Neural progenitor cell (in vitro differentiated cells): ENCODE results near the gene UBE2O. TPM values are rescaled to one million over a fixed set of nuclear protein-coding genes. Genes with fewer than 3 reads are reported as not detected.

ENCODE experiments used
- DNase-seq: peaks from one replicate; pipeline ENCODE4 v3.0.0-alpha.2; 2016; ENCODE audit warnings: low spot score
- H2AFZ ChIP-seq: fragments of 200-600 bp; sonication (generic); replicated peaks from 2 replicates; pipeline ENCODE4 v1.6.1; 2016; ENCODE audit warnings: antibody characterized with exemption
- H3F3A ChIP-seq: fragments of 200-600 bp; sonication (generic); 2 replicates; pipeline ENCODE4 v1.6.1; 2016; ENCODE audit warnings: antibody characterized with exemption, low read depth
- H3K27ac ChIP-seq: fragments of 200-600 bp; sonication (generic); 2 replicates; pipeline ENCODE4 v1.5.1; 2016; ENCODE audit warnings: mild to moderate bottlenecking
- H3K27me3 ChIP-seq: fragments of 200-600 bp; sonication (generic); 2 replicates; pipeline ENCODE4 v1.6.1; 2016; ENCODE audit warnings: mild to moderate bottlenecking, moderate library complexity
- H3K36me3 ChIP-seq: fragments of 200-600 bp; sonication (generic); 2 replicates; pipeline ENCODE4 v1.5.1; 2016
- H3K4me1 ChIP-seq: fragments of 200-600 bp; sonication (generic); 2 replicates; pipeline ENCODE4 v1.6.1; 2016; ENCODE audit warnings: mixed run types
- H3K4me2 ChIP-seq: fragments of 200-600 bp; sonication (generic); 2 replicates; pipeline ENCODE4 v1.6.1; 2016
- H3K4me3 ChIP-seq: fragments of 200-600 bp; sonication (generic); 2 replicates; pipeline ENCODE4 v1.5.1; 2016
- H3K79me2 ChIP-seq: fragments of 200-600 bp; sonication (generic); 2 replicates; pipeline ENCODE4 v1.6.1; 2016; ENCODE audit warnings: low read depth
- H3K9ac ChIP-seq: fragments of 200-600 bp; sonication (generic); 2 replicates; pipeline ENCODE4 v1.6.1; 2016
- H3K9me3 ChIP-seq: fragments of 200-600 bp; sonication (generic); 2 replicates; pipeline ENCODE4 v1.5.1; 2016; ENCODE audit warnings: low read depth
- H4K20me1 ChIP-seq: fragments of 200-600 bp; sonication (generic); 2 replicates; pipeline ENCODE4 v1.6.1; 2016; ENCODE audit warnings: low read depth
- H3K27ac Mint-ChIP-seq: 3 replicates; pipeline ENCODE4 v1.8.0; 2021; ENCODE audit warnings: mixed read lengths
- H3K27me3 Mint-ChIP-seq: 2 replicates; pipeline ENCODE4 v1.8.0; 2022; ENCODE audit warnings: low read depth, mild to moderate bottlenecking, inconsistent platforms, moderate library complexity, mixed read lengths; ENCODE audit not compliant: insufficient read depth
- H3K36me3 Mint-ChIP-seq: 3 replicates; pipeline ENCODE4 v1.8.0; 2021; ENCODE audit warnings: mixed read lengths
- H3K4me1 Mint-ChIP-seq: 3 replicates; pipeline ENCODE4 v1.8.0; 2021; ENCODE audit warnings: mixed read lengths
- H3K4me3 Mint-ChIP-seq: 3 replicates; pipeline ENCODE4 v1.8.0; 2021; ENCODE audit warnings: mild to moderate bottlenecking, moderate library complexity, mixed read lengths
- H3K9me3 Mint-ChIP-seq: 3 replicates; pipeline ENCODE4 v1.8.0; 2020; ENCODE audit warnings: mixed read lengths
- CTCF ChIP-seq: fragments of 200-600 bp; sonication (generic); IDR thresholded peaks from 2 replicates; pipeline ENCODE4 v1.5.1; 2017; ENCODE audit warnings: antibody characterized with exemption, mild to moderate bottlenecking
- EZH2 ChIP-seq: fragments of 200-600 bp; sonication (generic); IDR thresholded peaks from 2 replicates; pipeline ENCODE4 v1.6.1; 2017; ENCODE audit warnings: antibody characterized with exemption, mild to moderate bottlenecking, moderate library complexity
- EZH2phosphoT487 ChIP-seq: fragments of 200-600 bp; sonication (generic); IDR thresholded peaks from 2 replicates; pipeline ENCODE4 v1.6.1; 2017; ENCODE audit warnings: antibody characterized with exemption
- total RNA-seq: library from RNA; depleted of rRNA; stranded (reverse); fragments of >200 nt; gene quantifications from 2 replicates; pipeline ENCODE4 v1.2.3, GENCODE V29; 2015; ENCODE audit warnings: low replicate concordance

The UBE2O gene
- total RNA-seq, 1 donor from 2014 or later = 20.6 TPM

GRCh38 chr17:76386966-76387765 lies 65.8 kb downstream of the UBE2O start:
- H3K4me3 Mint-ChIP-seq = peak overlapping the region; percentile 76
- H3K4me3 ChIP-seq = no peak overlapping the region

GRCh38 chr17:76385892-76386786 lies 66.8 kb downstream of the UBE2O start:
- Histone ChIP-seq H3K4me3 (peak overlapping the region; percentile 67), H3K4me2 (peak overlapping the region; percentile 82)

More at GRCh38 chr17:76386966-76387765, 65.8 kb downstream of the UBE2O start:
- Mint-ChIP-seq H3K4me1 (peaks cover 30% of the 10 kb centered on the region), H3K27me3 (peaks cover 10% of the 10 kb centered on the region), H3K36me3 (peaks cover 6% of the 10 kb centered on the region), H3K9me3 (no peaks in the 10 kb centered on the region), H3K27ac (no peak overlapping the region)
- no peak for TF ChIP-seq CTCF
- no peak for TF ChIP-seq EZH2
- TF ChIP-seq EZH2phosphoT487 = no peak
- no peak overlapping the region for H3K4me2 ChIP-seq
- peaks cover 8% of the 10 kb centered on the region for H3K4me1 ChIP-seq
- no peaks in the 10 kb centered on the region for H3K36me3 ChIP-seq
- no peaks in the 10 kb centered on the region for H3K9me3 ChIP-seq
- no peak overlapping the region for H2AFZ ChIP-seq
- peaks cover 14% of the 10 kb centered on the region for H4K20me1 ChIP-seq
- H3K9ac ChIP-seq = no peak overlapping the region
- peaks cover 34% of the 10 kb centered on the region for H3F3A ChIP-seq
- H3K79me2 ChIP-seq = no peaks in the 10 kb centered on the region
- H3K27me3 ChIP-seq = peaks cover 46% of the 10 kb centered on the region
- no peak overlapping the region for H3K27ac ChIP-seq
- DNase-seq = no peak

More at GRCh38 chr17:76385892-76386786, 66.8 kb downstream of the UBE2O start:
- peaks cover 36% of the 10 kb centered on the region for H3K4me1 Mint-ChIP-seq
- Histone ChIP-seq H3K27ac (no peak overlapping the region), H2AFZ (no peak overlapping the region), H3K36me3 (no peaks in the 10 kb centered on the region), H4K20me1 (peaks cover 14% of the 10 kb centered on the region), H3K4me1 (peaks cover 16% of the 10 kb centered on the region), H3K9me3 (no peaks in the 10 kb centered on the region), H3K27me3 (peaks cover 49% of the 10 kb centered on the region), H3K9ac (no peak overlapping the region), H3F3A (peaks cover 44% of the 10 kb centered on the region), H3K79me2 (no peaks in the 10 kb centered on the region)
- DNase-seq = peak; percentile 84
- no peaks in the 10 kb centered on the region for H3K9me3 Mint-ChIP-seq
- peaks cover 6% of the 10 kb centered on the region for H3K36me3 Mint-ChIP-seq
- TF ChIP-seq EZH2 = no peak
- TF ChIP-seq EZH2phosphoT487 = no peak
- TF ChIP-seq CTCF = peak; percentile 79
- H3K4me3 Mint-ChIP-seq = peak overlapping the region; percentile 83
- peaks cover 10% of the 10 kb centered on the region for H3K27me3 Mint-ChIP-seq
- peak overlapping the region; percentile 18 for H3K27ac Mint-ChIP-seq
